Tibial nerve (tissue), 4 donors: Measurements from ENCODE around the gene FPGT.

ENCODE experiments used
- CTCF ChIP-seq, 5 experiments: fragments of 200-600 bp in 3 of 5; fragments of 450-650 bp in 2 of 5; sonication (generic) in 3 of 5; IDR thresholded peaks; one replicate each; pipeline ENCODE4 v1.5.1; 2016 to 2019; ENCODE audit warnings: antibody characterized with exemption in 5 of 5, mild to moderate bottlenecking in 3 of 5, moderate library complexity in 2 of 5
- EP300 ChIP-seq, 2 donors: sonication (generic); formaldehyde crosslinking; IDR thresholded peaks; one replicate each; pipeline ENCODE4 v1.6.1; 2017; ENCODE audit warnings: antibody characterized with exemption in 2 of 2, mild to moderate bottlenecking in 1 of 2
- POLR2A ChIP-seq, 2 donors: fragments of 450-650 bp; IDR thresholded peaks; one replicate each; pipeline ENCODE4 v1.6.1; 2017; ENCODE audit warnings: antibody characterized with exemption in 2 of 2, mild to moderate bottlenecking in 2 of 2, moderate library complexity in 2 of 2

- TF ChIP-seq CTCF (IDR thresholded peaks at IDR 0.05) (no peak), POLR2A (IDR thresholded peaks at IDR 0.05) (no peak), EP300 (IDR thresholded peaks at IDR 0.05) (no peak)
These were observed 7.2 kb downstream of the FPGT start for GRCh38 chr1:74205266-74205665.
